OCI-LY7 (cell line): Measurements from ENCODE around the gene MCAT. TPM values are rescaled to one million over a fixed set of nuclear protein-coding genes. Genes with fewer than 3 reads are reported as not detected.
A peak's percentile ranks its signal among the peaks of the same experiment; 100 is the strongest.

ENCODE experiments used
- BruUV-seq: library from RNA; stranded (reverse); fragments of 400-500 nt; replicated peaks from 2 replicates; lab custom pipeline; 2021; lab: Mats Ljungman, UMichigan
- CTCF ChIA-PET: fragments of 300-600 bp; sonication (Branson Sonifier 250); formaldehyde crosslinking; loops from one replicate; lab custom pipeline; 2022; ENCODE audit warnings: antibody characterized with exemption; ENCODE audit not compliant: unreplicated experiment; lab: Charles Lee
- POLR2A ChIA-PET: fragments of 300-600 bp; sonication (Branson Sonifier 250); formaldehyde crosslinking; loops from one replicate; lab custom pipeline; 2022; ENCODE audit warnings: antibody characterized with exemption; lab: Charles Lee
- DNase-seq: peaks from one replicate; pipeline ENCODE4 v3.0.0-alpha.2; 2015; ENCODE audit warnings: low spot score
- H2AFZ ChIP-seq: fragments of 200-600 bp; sonication (generic), shearing (Covaris generic); 2 replicates; pipeline ENCODE4 v1.6.1; 2014; ENCODE audit warnings: mild to moderate bottlenecking, antibody characterized with exemption, low read length, moderate library complexity
- H3K27ac ChIP-seq: fragments of 200-600 bp; sonication (generic); 2 replicates; pipeline ENCODE4 v1.5.1; 2014; ENCODE audit warnings: mixed run types, low read depth, mild to moderate bottlenecking, moderate library complexity, low read length, inconsistent platforms; ENCODE audit not compliant: poor library complexity, severe bottlenecking
- H3K36me3 ChIP-seq: fragments of 200-600 bp; sonication (generic); 2 replicates; pipeline ENCODE4 v1.6.1; 2014; ENCODE audit warnings: mild to moderate bottlenecking, antibody characterized with exemption, low read length, moderate library complexity, mixed read lengths; ENCODE audit not compliant: insufficient read depth
- H3K4me1 ChIP-seq: fragments of 200-600 bp; sonication (generic); 2 replicates; pipeline ENCODE4 v1.5.1; 2014; ENCODE audit warnings: mild to moderate bottlenecking, low read length; ENCODE audit not compliant: insufficient read depth, poor library complexity, severe bottlenecking
- H3K4me2 ChIP-seq: fragments of 200-600 bp; sonication (generic); 2 replicates; pipeline ENCODE4 v1.6.1; 2014; ENCODE audit warnings: mild to moderate bottlenecking, low read length
- H3K4me3 ChIP-seq: fragments of 200-600 bp; sonication (generic); 2 replicates; pipeline ENCODE4 v1.5.1; 2014; ENCODE audit warnings: mild to moderate bottlenecking, low read depth, low read length; ENCODE audit not compliant: poor library complexity, severe bottlenecking
- H3K79me2 ChIP-seq: fragments of 200-600 bp; sonication (generic); 2 replicates; pipeline ENCODE4 v1.6.1; 2016; ENCODE audit warnings: low read depth, mild to moderate bottlenecking, low read length, moderate library complexity, mixed read lengths; ENCODE audit not compliant: insufficient read depth
- H3K9me2 ChIP-seq: fragments of 200-600 bp; sonication (generic); 2 replicates; pipeline ENCODE4 v1.6.1; 2016; ENCODE audit warnings: mild to moderate bottlenecking, low read length, mixed read lengths; ENCODE audit not compliant: insufficient read depth
- H3K9me3 ChIP-seq: fragments of 200-600 bp; sonication (generic); 2 replicates; pipeline ENCODE4 v1.6.1; 2014; ENCODE audit warnings: mild to moderate bottlenecking, mixed run types, low read length, mixed read lengths
- H4K20me1 ChIP-seq: fragments of 200-600 bp; sonication (generic); 2 replicates; pipeline ENCODE4 v1.6.1; 2014; ENCODE audit warnings: mild to moderate bottlenecking, antibody characterized with exemption, low read length, moderate library complexity, mixed read lengths; ENCODE audit not compliant: insufficient read depth
- CTCF ChIP-seq: fragments of 200-600 bp; sonication (generic); conservative IDR thresholded peaks from 2 replicates; pipeline ENCODE4 v1.5.1; 2014; ENCODE audit warnings: mild to moderate bottlenecking, antibody characterized with exemption, low read length, moderate library complexity, mixed read lengths
- EZH2phosphoT487 ChIP-seq: fragments of 200-600 bp; sonication (generic); IDR thresholded peaks from 2 replicates; pipeline ENCODE4 v1.6.1; 2018; ENCODE audit warnings: low read depth, borderline replicate concordance, mild to moderate bottlenecking, mixed run types, antibody characterized with exemption, low read length, moderate library complexity, mixed read lengths
- intact Hi-C: fragments of 100-400 bp; cut with micrococcal nuclease; formaldehyde crosslinking; loops from one replicate; pipeline ENCODE4 v1.10.0; 2022; ENCODE audit not compliant: unreplicated experiment
- total RNA-seq, 2 experiments: library from RNA; depleted of rRNA in 1 of 2; stranded (reverse); fragments of >200 nt in 1 of 2; shearing (Covaris generic) in 1 of 2; gene quantifications; 2 replicates each; pipeline ENCODE4 v1.2.3, GENCODE V29; 2014 to 2022

Gene MCAT
- total RNA-seq, 2 experiments from 2014 or later, result 30.6 to 33.2 TPM

GRCh38 chr22:43144949-43145348 is 1.8 kb upstream of the MCAT start:
- no peak for TF ChIP-seq EZH2phosphoT487
- TF ChIP-seq CTCF, result no peak
- H3K4me3 ChIP-seq, result no peak overlapping the region
- no TSS peak for BruUV-seq
- no peaks in the 10 kb centered on the region for H4K20me1 ChIP-seq
- peaks cover 50% of the 10 kb centered on the region for H3K4me1 ChIP-seq
- ChIA-PET POLR2A (interaction anchor here (0.7 to 1.4 kb wide), 3 partner anchors 17 to 49 kb away, joined by 3 to 4 read pairs (median 3); no protein-coding TSS in a partner anchor), CTCF (no interaction called here)
- no peak for DNase-seq
- peaks cover 18% of the 10 kb centered on the region for H3K36me3 ChIP-seq
- intact Hi-C loops, result no loop called here
- H3K4me2 ChIP-seq, result no peak overlapping the region
- peaks cover 17% of the 10 kb centered on the region for H3K79me2 ChIP-seq
- no peaks in the 10 kb centered on the region for H3K9me2 ChIP-seq
- H3K9me3 ChIP-seq, result no peaks in the 10 kb centered on the region
- H3K27ac ChIP-seq, result no peak overlapping the region
- H2AFZ ChIP-seq, result peak overlapping the region; percentile 10; the same call in 1 of the 2 replicates

- ChIA-PET CTCF (no interaction called here), POLR2A (no interaction called here)
- peak overlapping the region; percentile 52 for H3K27ac ChIP-seq
- peak overlapping the region; percentile 31; the same call in 1 of the 2 replicates for H3K4me2 ChIP-seq
- no peak for DNase-seq
- no peaks in the 10 kb centered on the region for H4K20me1 ChIP-seq
- TF ChIP-seq CTCF (no peak), EZH2phosphoT487 (no peak)
- intact Hi-C loops, result loop anchor here (1.0 kb wide), 1 partner anchor 26 kb away; no protein-coding TSS in a partner anchor
- no peak overlapping the region for H2AFZ ChIP-seq
- H3K4me1 ChIP-seq, result peaks cover 20% of the 10 kb centered on the region
- peaks cover 12% of the 10 kb centered on the region for H3K79me2 ChIP-seq
- no peaks in the 10 kb centered on the region for H3K9me2 ChIP-seq
- H3K36me3 ChIP-seq, result peaks cover 93% of the 10 kb centered on the region
- BruUV-seq, result no TSS peak
- no peaks in the 10 kb centered on the region for H3K9me3 ChIP-seq
- H3K4me3 ChIP-seq, result no peak overlapping the region
These were observed 6.4 kb downstream of the MCAT start for GRCh38 chr22:43136801-43137200.

- peaks cover 96% of the 10 kb centered on the region for H3K36me3 ChIP-seq
- H3K79me2 ChIP-seq, result peaks cover 7% of the 10 kb centered on the region; the same call in 1 of the 2 replicates
- H3K4me2 ChIP-seq, result peak overlapping the region; percentile 31; the same call in 1 of the 2 replicates
- H3K9me2 ChIP-seq, result no peaks in the 10 kb centered on the region
- ChIA-PET CTCF (no interaction called here), POLR2A (no interaction called here)
- no peaks in the 10 kb centered on the region for H4K20me1 ChIP-seq
- H3K9me3 ChIP-seq, result no peaks in the 10 kb centered on the region
- H3K27ac ChIP-seq, result peak overlapping the region; percentile 52
- TF ChIP-seq EZH2phosphoT487 (no peak), CTCF (peak; percentile 92)
- H3K4me3 ChIP-seq, result no peak overlapping the region
- H3K4me1 ChIP-seq, result peaks cover 18% of the 10 kb centered on the region
- intact Hi-C loops, result loop anchor here (1.0 kb wide), 1 partner anchor 25 kb away; no protein-coding TSS in a partner anchor
- BruUV-seq, result no TSS peak
- H2AFZ ChIP-seq, result no peak overlapping the region
- DNase-seq, result peak; percentile 82
These were observed 6.9 kb downstream of the MCAT start for GRCh38 chr22:43136255-43136654.
